IMR-90 (cell line): Measurements from ENCODE around the gene ASMTL. TPM values are rescaled to one million over a fixed set of nuclear protein-coding genes. Genes with fewer than 3 reads are reported as not detected.

ENCODE experiments used
- ATAC-seq: fragments of 200-7000 bp; cut with Tn5 transposase; 2 replicates; pipeline ENCODE4 v1.9.1; 2020; ENCODE audit warnings: low read depth, mild to moderate bottlenecking, moderate library complexity
- BruUV-seq: library from RNA; stranded (reverse); fragments of 400-500 nt; replicated peaks from 2 replicates; lab custom pipeline; 2021; lab: Mats Ljungman, UMichigan
- CTCF ChIA-PET: fragments of 300-600 bp; formaldehyde crosslinking; extraction: SDS; loops from one replicate; lab custom pipeline; 2021; ENCODE audit warnings: antibody characterized with exemption; lab: Yijun Ruan, JAX
- POLR2A ChIA-PET: fragments of 300-600 bp; sonication (Branson Sonifier 250); formaldehyde crosslinking; loops from one replicate; lab custom pipeline; 2022; ENCODE audit warnings: antibody characterized with exemption; ENCODE audit not compliant: unreplicated experiment; lab: Charles Lee
- DNase-seq: peaks from one replicate; pipeline ENCODE4 v3.0.0; 2013
- H2AFZ ChIP-seq: replicated peaks from 2 replicates; pipeline ENCODE3; 2013; ENCODE audit warnings: low read length, mild to moderate bottlenecking; ENCODE audit not compliant: poor library complexity
- H2AK5ac ChIP-seq: 2 replicates; pipeline ENCODE4 v1.6.1; 2013; ENCODE audit warnings: low read depth, low read length, inconsistent platforms
- H2AK9ac ChIP-seq: replicated peaks from 2 replicates; pipeline ENCODE3; 2013; ENCODE audit warnings: mild to moderate bottlenecking, low read depth, low read length, moderate library complexity; ENCODE audit not compliant: poor library complexity
- H2BK120ac ChIP-seq: 2 replicates; pipeline ENCODE4 v1.6.1; 2013; ENCODE audit warnings: low read depth, low read length, inconsistent platforms
- H2BK15ac ChIP-seq: 3 replicates; pipeline ENCODE4 v1.6.1; 2013; ENCODE audit warnings: low read depth, low read length, inconsistent platforms
- H2BK20ac ChIP-seq: 2 replicates; pipeline ENCODE4 v1.6.1; 2013; ENCODE audit warnings: low read depth, mild to moderate bottlenecking, inconsistent platforms, low read length, moderate library complexity
- H2BK5ac ChIP-seq: 2 replicates; pipeline ENCODE4 v1.6.1; 2013; ENCODE audit warnings: mild to moderate bottlenecking, low read depth, low read length, inconsistent platforms; ENCODE audit not compliant: poor library complexity, severe bottlenecking
- H3K14ac ChIP-seq: replicated peaks from 2 replicates; pipeline ENCODE4 v1.6.1; 2013; ENCODE audit warnings: low read depth, low read length, inconsistent platforms
- H3K18ac ChIP-seq: 2 replicates; pipeline ENCODE4 v1.6.1; 2013; ENCODE audit warnings: low read depth, low read length, control low read depth
- H3K23ac ChIP-seq: 2 replicates; pipeline ENCODE4 v1.6.1; 2013; ENCODE audit warnings: low read depth, low read length, inconsistent platforms
- H3K27ac ChIP-seq: 2 replicates; pipeline ENCODE4 v1.5.1; 2013; ENCODE audit warnings: mild to moderate bottlenecking, control low read depth, low read length; ENCODE audit not compliant: insufficient read depth
- H3K27me3 ChIP-seq: 2 replicates; pipeline ENCODE4 v1.6.1; 2013; ENCODE audit warnings: low read length; ENCODE audit not compliant: control insufficient read depth, insufficient read depth
- H3K36me3 ChIP-seq: 2 replicates; pipeline ENCODE4 v1.6.1; 2013; ENCODE audit warnings: low read length, mixed read lengths; ENCODE audit not compliant: control insufficient read depth, insufficient read depth
- H3K4ac ChIP-seq: 2 replicates; pipeline ENCODE4 v1.6.1; 2013; ENCODE audit warnings: low read depth, low read length, inconsistent platforms
- H3K4me1 ChIP-seq: 2 replicates; pipeline ENCODE4 v1.6.1; 2013; ENCODE audit warnings: low read length, mixed read lengths; ENCODE audit not compliant: control insufficient read depth, insufficient read depth
- H3K4me2 ChIP-seq: 2 replicates; pipeline ENCODE4 v1.6.1; 2013; ENCODE audit warnings: low read depth, mild to moderate bottlenecking, control low read depth, low read length, moderate library complexity
- H3K4me3 ChIP-seq: 2 replicates; pipeline ENCODE4 v1.5.1; 2013; ENCODE audit warnings: low read depth, mild to moderate bottlenecking, control low read depth, low read length, moderate library complexity; ENCODE audit not compliant: insufficient read depth
- H3K56ac ChIP-seq: 2 replicates; pipeline ENCODE4 v1.6.1; 2013; ENCODE audit warnings: low read length, inconsistent platforms; ENCODE audit not compliant: insufficient read depth; ENCODE audit errors: extremely low read depth
- H3K79me1 ChIP-seq, 2 experiments: 2 replicates each; pipeline ENCODE4 v1.6.1; 2013; ENCODE audit warnings: low read length in 2 of 2, inconsistent platforms in 1 of 2, low read depth in 1 of 2
- H3K9ac ChIP-seq: 2 replicates; pipeline ENCODE4 v1.6.1; 2013; ENCODE audit warnings: low read depth, low read length, control low read depth
- H3K9me1 ChIP-seq: 2 replicates; pipeline ENCODE4 v1.6.1; 2013; ENCODE audit warnings: low read length, inconsistent platforms; ENCODE audit not compliant: insufficient read depth
- H3K9me3 ChIP-seq: 2 replicates; pipeline ENCODE4 v1.6.1; 2013; ENCODE audit warnings: low read length; ENCODE audit not compliant: control insufficient read depth, insufficient read depth
- H4K20me1 ChIP-seq: 2 replicates; pipeline ENCODE4 v1.6.1; 2013; ENCODE audit warnings: low read length, inconsistent platforms; ENCODE audit not compliant: insufficient read depth
- H4K5ac ChIP-seq: 2 replicates; pipeline ENCODE4 v1.6.1; 2013; ENCODE audit warnings: mild to moderate bottlenecking, low read depth, low read length, control low read depth
- H4K8ac ChIP-seq, 2 experiments: 2 replicates each; pipeline ENCODE4 v1.6.1; 2013; ENCODE audit warnings: low read depth in 2 of 2, low read length in 2 of 2, control low read depth in 1 of 2, inconsistent platforms in 1 of 2
- H4K91ac ChIP-seq: 2 replicates; pipeline ENCODE4 v1.6.1; 2013; ENCODE audit warnings: low read depth, low read length, inconsistent platforms; ENCODE audit not compliant: insufficient read depth
- WGBS, 2 experiments: methylation state at CpG; one replicate each; pipeline versions ENCODE4 v1.1.5 to v1.1.7; 2013; ENCODE audit warnings: missing lambda C conversion rate in 2 of 2; ENCODE audit not compliant: insufficient read length in 1 of 2; ENCODE audit errors: extremely low coverage in 2 of 2; 5-methylcytosine and 5-hydroxymethylcytosine counted together
- dilution Hi-C: fragments of 300-500 bp; cut with HindIII; formaldehyde crosslinking; loops from one replicate; pipeline ENCODE4 v1.14.3; 2018; ENCODE audit warnings: low sequenced_read_pairs; ENCODE audit not compliant: unreplicated experiment
- in situ Hi-C: fragments of 300-500 bp; cut with MboI; formaldehyde crosslinking; loops from 3 replicates; pipeline ENCODE4 v1.14.3; 2019; ENCODE audit warnings: low sequenced_read_pairs, inconsistent platforms, mixed read lengths
- intact Hi-C: fragments of 100-400 bp; cut with micrococcal nuclease; formaldehyde crosslinking; loops from 2 replicates; pipeline ENCODE4 v1.10.0; 2022
- polyA plus RNA-seq, 3 experiments: library from polyadenylated mRNA; depleted of rRNA; stranded (reverse); fragments of >200 nt; gene quantifications; 2 replicates each; pipeline ENCODE4 v1.2.3, GENCODE V29; 2012; ENCODE audit warnings: low replicate concordance in 1 of 3
- total RNA-seq: library from RNA; depleted of rRNA; stranded (reverse); fragments of >200 nt; gene quantifications from 2 replicates; pipeline ENCODE4 v1.2.3, GENCODE V29; 2012
- TF ChIP-seq, protein P1 (sequence below): conservative IDR thresholded peaks from 2 replicates; pipeline ENCODE4 v1.5.1; 2012; ENCODE audit warnings: mild to moderate bottlenecking, low read depth, low read length, improper control_type of control experiment

The ASMTL gene
- total and polyA plus RNA-seq, 2 of the 4 experiments (the other 2 are of a cell fraction), result 13.4 to 33.4 TPM

DNA sequence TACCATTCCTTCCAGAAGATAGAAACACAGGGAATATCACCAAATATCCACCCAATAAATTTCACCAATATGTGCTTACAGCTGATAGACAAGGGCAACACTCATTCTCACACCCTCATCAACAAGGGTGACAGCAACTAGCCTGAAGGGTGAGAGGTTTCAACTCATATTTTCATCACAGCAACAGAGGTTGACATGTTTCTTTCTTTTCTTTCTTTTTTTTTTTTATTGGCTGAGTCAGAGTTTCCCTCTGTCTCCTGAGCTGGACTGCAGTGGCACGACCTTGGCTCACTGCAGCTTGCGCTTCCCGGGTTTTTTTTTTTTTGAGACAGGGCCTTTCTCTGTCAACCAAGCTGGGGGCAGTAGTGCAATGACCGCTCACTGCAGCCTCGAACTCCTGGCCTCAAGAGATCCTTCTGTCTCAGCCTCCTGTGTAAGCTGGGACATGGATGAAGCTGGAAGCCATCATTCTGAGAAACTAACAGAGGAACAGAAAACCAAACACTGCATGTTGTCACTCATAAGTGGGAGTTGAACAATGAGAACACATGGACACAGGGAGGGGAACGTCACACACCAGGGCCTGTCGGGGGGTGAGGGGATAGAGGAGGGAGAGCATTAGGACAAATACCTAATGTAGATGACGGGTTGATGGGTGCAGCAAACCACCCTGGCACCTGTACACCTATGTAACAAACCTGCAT is 27.5 kb upstream of the ASMTL start:
- H3K14ac ChIP-seq, result no peak overlapping the region
- TF ChIP-seq, protein P1, sequence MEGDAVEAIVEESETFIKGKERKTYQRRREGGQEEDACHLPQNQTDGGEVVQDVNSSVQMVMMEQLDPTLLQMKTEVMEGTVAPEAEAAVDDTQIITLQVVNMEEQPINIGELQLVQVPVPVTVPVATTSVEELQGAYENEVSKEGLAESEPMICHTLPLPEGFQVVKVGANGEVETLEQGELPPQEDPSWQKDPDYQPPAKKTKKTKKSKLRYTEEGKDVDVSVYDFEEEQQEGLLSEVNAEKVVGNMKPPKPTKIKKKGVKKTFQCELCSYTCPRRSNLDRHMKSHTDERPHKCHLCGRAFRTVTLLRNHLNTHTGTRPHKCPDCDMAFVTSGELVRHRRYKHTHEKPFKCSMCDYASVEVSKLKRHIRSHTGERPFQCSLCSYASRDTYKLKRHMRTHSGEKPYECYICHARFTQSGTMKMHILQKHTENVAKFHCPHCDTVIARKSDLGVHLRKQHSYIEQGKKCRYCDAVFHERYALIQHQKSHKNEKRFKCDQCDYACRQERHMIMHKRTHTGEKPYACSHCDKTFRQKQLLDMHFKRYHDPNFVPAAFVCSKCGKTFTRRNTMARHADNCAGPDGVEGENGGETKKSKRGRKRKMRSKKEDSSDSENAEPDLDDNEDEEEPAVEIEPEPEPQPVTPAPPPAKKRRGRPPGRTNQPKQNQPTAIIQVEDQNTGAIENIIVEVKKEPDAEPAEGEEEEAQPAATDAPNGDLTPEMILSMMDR, result no peak
- no peaks in the 10 kb centered on the region for H3K36me3 ChIP-seq
- dilution Hi-C loops (no loop called here), in situ Hi-C loops (no loop called here), intact Hi-C loops (no loop called here)
- no peak overlapping the region for H3K4me3 ChIP-seq
- 13% methylated on average over 3 of the region's 8 CpGs; no CpG with 5 or more reads in 1 of the 2 experiments for WGBS, 2 experiments
- CTCF ChIA-PET, result no interaction called here
- H4K8ac ChIP-seq, result no peak overlapping the region
- no peaks in the 10 kb centered on the region for H3K9me1 ChIP-seq
- no peaks in the 10 kb centered on the region for H3K79me1 ChIP-seq
- H2BK15ac ChIP-seq, result no peak overlapping the region
- H2AK9ac ChIP-seq, result no peak overlapping the region
- H2AK5ac ChIP-seq, result no peak overlapping the region
- no peak overlapping the region for H3K18ac ChIP-seq
- no peak overlapping the region for H2BK20ac ChIP-seq
- H4K20me1 ChIP-seq, result no peaks in the 10 kb centered on the region
- H3K56ac ChIP-seq, result no peak overlapping the region
- no peak overlapping the region for H2BK5ac ChIP-seq
- H3K23ac ChIP-seq, result no peak overlapping the region
- DNase-seq, result no peak
- H2AFZ ChIP-seq, result no peak overlapping the region
- H3K4me1 ChIP-seq, result no peaks in the 10 kb centered on the region
- no peak for ATAC-seq
- BruUV-seq, result no TSS peak
- no peak overlapping the region for H3K9ac ChIP-seq
- no peaks in the 10 kb centered on the region for H3K27me3 ChIP-seq
- no peak overlapping the region for H3K4me2 ChIP-seq
- H3K9me3 ChIP-seq, result 0 out of 2 replicates have a peak, but pooled peaks cover 1% of the 10 kb centered on the region
- no peak overlapping the region for H3K27ac ChIP-seq
- no peak overlapping the region for H4K91ac ChIP-seq
- no peak overlapping the region for H3K4ac ChIP-seq
- H2BK120ac ChIP-seq, result no peak overlapping the region
- no peak overlapping the region for H4K5ac ChIP-seq
- POLR2A ChIA-PET, result no interaction called here
